Stimulated activated CD4-positive, alpha-beta T cell treated with anti-CD3 and anti-CD28 coated beads, TNF-alpha, amount 100 ng/mL, for 4 hours (primary cell): ENCODE results near the gene PLPPR1.

Source experiments
- DNase-seq, 3 experiments: peaks; one replicate each; pipeline ENCODE4 v3.0.0-alpha.2; 2020; ENCODE audit warnings: low read depth in 3 of 3

The PLPPR1 gene

DNA sequence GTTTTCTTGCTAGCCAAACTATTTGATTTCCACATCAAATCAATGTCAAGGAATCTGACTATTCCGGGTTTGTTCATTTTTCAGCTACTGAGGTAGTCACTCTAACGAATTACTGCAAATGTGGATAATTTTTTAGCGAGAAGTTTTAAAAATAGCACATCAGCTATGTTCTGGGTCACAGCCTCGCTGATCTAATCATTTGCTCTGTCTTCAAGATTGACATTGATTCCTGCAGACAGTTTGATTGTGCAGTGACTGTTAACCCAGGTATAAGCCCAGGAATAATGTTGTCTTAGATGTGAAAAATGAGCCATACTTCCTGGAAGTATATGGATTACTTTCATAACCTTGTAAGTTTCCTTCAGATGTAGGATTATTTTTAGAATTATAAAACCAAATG, 181.1 kb downstream of the PLPPR1 start:
- DNase-seq = no peak

DNA sequence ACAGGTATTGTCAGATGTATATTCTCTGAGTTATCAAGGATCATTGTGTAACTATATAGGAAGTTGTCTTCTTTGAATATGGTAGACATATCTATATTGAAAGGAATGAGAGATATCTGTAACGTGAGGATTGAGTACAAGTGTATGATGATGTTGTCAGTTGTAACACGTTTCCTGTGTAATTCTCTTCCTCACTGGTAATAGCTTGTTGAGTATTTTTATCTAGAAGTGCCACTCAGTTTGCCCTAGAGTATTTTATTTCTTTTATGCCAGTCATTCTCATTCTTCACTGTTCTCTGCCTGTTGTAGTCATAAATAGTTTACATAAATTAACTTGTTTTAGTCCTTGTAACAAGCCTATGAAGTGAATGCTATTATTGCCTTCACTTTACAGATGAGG, 184.1 kb downstream of the PLPPR1 start:
- no peak for DNase-seq

DNA sequence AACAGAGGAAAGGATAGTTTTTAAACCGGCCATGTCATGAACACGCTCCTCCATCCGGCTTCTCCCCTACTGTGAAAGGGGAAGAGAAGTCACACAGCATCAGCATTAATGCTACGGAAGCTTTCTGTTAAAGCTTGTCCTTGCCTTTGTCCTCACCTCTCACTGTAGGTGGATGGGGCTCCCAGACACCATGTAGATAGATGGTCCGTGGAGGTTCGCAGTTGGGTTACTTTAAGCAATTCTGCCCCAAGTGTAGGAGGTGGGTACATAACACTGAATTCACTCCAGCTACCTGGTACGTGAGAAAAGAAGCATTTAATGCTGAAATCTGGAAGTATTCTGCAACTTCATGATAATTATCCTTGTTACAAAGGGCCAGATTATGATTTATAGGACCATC, 190.5 kb downstream of the PLPPR1 start:
- no peak for DNase-seq

DNA sequence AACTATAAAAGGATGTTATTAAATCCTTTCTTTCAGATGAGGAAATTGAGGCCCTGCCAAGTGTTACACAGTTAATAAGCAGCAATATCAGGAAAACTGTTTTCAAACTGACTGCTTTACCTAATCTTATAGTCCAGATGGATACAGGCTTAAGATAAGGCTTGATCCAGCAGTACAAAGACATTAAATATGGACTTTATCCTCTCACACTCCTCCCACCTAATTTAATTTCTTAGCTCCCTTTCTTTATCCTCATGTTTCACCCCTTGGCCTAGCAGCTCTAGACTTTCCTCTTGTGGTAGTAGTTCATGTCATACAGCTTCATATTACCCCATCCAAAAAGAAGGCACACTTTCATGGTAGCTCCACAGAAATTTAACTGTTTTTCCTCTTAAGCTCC, 191.8 kb downstream of the PLPPR1 start:
- no peak for DNase-seq

DNA sequence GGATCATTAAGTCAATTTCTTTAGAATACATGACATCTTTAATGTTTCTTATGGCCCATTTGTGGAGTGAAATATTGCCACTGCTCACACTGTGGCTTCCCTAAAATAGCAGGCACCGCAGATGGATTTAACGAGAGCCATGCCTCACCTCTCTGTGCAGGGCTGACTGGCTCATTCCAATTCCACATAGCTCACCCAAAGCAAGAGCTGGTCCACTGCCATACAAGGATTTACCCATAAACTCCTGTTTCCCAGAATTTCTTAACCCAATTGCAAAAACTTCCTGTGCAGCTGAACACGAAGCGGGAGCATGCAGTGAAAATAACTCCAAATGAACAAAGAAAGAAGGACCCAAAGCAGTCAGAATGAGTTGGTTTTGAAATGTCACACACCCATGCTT, 196.7 kb downstream of the PLPPR1 start:
- DNase-seq = no peak

DNA sequence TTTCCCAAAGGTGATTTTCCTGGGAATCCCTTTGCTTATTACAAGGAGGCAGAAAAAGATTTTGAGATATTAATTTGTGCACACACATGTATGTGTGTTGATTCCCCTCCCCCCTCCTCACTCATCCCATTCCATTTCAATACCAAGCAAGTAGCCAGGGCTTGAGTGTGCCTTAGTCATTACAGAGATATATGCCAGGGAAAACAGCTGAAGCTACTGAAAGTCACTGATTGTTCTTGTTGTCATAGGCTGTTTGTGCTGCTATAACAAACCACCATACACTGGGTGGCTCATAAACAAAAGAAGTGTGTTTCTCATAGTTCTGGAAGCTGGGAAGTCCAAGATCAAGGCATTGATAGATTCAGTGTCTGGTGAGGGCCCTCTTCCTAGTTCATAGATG, 197.6 kb downstream of the PLPPR1 start:
- no peak for DNase-seq

DNA sequence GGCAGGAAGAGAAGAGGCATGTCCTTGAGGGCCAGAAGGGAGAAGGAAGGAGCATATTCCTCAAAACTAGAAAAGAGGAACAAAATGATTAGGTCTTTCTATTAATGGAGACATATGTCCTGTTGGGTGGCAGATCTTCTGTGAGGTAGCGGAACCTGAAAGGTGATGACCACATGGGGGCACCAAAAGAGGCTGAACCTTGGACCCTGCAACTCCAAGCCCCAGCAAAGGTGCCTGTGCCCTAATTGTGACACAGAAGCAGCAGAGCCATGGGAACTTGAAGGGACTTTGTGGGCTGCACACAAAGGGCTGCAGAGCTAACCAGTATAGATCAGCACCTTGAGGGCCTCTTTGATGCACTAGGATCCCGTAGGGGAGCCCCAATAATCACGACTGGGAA, 198.3 kb downstream of the PLPPR1 start:
- no peak for DNase-seq

DNA sequence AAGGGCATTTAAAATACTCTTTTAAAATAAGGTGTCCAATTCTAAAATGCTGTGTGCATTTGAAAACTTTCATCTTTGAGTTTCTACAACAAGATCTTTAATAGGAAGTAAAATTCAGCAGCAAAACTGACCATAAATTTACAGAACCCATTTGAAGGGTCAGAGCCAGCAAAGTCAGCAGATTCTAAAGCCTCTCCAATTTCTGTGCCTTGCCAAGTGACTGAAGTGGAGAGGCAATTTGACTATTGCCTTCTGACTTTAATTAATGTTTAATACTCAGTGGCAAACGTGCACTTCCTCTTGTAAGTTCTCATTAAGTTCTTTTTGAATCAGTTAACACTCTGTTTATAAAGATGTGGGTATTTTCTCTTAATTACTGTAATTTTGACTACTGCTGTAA, 201.1 kb downstream of the PLPPR1 start:
- no peak for DNase-seq

DNA sequence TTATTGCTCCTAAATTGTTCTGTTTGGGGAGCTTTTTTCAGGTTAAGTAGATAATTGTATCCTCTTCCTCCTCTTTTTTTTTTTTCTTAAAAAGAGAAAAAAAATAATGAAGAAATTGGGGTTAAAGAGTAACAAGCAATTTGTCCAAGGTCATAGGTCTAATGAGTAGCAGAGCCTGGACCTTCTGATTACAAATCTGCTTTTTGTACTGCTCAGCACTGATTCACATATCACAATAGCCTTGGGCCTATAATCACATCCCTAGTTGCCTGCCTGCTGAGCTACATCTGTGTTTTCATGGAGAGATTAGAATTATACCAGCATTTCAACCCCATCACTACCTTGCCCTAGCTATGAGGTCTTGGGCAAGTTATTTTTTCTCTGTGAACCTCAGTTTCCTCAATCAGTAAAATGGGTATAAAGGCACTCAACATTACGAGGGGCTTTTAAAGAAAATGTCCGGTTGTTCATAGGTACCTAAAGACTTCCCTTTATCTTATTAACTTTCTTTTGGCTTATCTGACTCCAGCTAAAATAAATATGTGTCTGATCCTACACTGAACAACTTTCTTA, 204.0 kb downstream of the PLPPR1 start:
- no peak for DNase-seq

DNA sequence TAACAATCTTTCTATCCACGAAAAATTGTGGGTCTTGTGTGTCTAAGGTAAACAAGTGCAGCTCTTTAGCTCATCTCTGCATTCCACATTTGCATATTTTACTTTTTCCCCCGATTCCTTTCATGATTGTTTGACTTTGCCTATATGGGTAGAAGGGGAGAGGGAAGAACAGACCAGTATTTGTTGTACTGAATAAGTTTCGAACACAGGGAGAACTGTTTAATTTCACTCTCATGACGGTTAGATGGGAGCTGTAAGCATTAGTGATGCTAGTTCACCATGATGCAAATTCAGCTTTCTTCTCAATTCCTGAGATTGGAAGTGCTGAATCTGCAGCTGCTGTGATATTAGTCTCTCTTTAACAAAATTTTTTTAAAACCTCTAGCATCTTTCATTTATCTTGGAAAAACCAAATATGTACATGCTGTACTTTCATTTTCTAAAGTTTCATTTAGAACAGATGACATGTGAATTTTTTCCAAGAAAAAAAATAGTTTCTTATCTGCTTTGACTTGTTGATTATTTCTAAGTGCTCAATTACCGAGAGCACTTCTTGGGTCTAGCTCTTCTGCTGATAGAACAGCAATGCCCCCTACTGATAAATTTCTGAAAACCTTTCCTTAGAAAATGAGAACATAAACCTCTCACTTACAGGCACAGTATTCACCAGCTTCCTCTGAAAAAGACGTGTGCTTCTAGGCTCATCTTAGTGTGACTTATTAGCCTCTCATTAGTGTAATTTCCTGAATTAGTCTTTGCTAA, 206.8 kb downstream of the PLPPR1 start:
- no peak for DNase-seq

DNA sequence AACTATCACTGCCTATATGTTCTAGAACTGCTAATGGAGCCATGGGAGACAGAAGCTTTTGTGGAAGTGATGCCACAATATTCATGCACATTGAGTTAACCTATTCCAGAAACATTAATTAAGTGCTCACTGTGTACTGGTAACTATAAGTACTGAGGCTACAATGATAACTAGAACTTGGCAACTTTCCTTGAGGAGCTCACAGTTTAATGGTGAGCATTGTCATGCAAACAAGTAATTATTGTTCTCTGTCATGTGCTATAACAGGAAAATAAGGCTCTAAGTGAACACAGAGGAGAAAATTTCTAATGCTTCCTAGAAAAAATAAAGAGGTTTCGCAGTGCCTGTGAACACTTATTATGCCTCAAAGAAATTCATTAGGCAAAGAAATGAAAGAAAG, 214.1 kb downstream of the PLPPR1 start:
- DNase-seq = no peak

DNA sequence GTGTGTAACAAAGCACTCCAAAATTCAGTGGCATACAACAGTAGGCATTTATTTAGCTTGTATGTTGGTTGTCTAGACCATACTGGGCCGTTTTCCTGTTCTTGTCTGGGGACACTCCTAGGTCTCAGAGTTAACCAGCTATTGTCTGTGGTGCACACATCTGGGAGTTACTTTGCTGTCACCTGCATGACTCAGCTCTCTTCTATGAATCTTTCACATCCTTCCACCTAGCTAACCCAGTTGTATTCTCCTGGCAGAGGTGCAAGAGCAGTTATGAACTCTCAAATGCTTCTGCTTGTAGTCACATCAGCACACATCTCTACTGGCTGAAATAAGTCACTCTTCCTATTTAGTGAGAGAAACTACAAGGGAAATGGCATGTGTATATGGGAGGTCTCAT, 218.2 kb downstream of the PLPPR1 start:
- DNase-seq = no peak

DNA sequence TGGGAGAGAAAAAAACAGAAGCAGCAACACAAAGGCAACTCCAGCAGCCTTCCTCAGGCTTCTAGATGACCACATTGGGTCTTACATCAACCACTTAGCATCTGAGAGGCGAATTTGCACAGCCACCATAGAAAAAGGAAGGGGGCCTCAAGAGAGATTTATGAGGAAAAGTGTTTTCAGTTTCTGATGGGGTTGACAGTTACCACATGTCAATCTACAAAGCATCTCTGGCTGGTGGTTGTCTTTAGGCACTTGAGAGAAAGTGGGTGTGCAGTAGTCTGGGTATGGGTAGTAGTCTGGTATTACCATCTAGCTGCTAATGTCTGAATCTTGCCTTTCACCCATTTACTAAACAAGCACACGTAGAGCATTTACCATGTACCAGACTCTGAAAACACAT, 218.8 kb downstream of the PLPPR1 start:
- DNase-seq = no peak

DNA sequence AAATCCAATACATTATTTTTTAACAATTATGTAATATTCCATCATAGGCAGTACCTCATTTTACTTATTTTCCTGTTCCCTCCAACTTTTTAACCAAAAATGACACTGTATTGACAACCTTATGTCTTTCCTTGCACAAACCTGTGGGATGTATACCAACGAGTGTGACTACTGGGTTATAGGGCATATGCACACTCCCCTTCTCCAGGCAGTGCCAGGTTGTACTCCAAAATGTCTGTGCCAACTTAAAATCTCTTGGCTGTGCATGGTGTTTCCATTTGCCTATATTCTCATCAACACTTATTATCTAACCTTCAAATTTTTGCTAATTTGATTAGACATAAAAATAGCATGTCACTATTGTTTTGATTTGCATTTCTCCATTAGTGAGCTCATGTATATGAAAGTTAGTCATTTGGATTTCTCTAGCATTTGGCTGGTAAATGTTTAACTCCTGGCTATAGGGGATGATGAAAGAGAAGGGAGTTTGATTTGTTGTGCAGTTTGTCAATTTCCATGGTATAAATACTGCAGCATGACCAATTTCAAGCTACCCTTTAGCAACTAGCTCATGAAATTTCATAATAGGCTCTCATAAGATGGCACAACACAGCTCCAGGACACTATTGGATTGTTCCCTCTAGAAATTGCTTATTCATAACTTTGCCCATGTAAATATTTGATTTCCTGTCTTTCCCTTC, 226.4 kb downstream of the PLPPR1 start:
- no peak for DNase-seq

DNA sequence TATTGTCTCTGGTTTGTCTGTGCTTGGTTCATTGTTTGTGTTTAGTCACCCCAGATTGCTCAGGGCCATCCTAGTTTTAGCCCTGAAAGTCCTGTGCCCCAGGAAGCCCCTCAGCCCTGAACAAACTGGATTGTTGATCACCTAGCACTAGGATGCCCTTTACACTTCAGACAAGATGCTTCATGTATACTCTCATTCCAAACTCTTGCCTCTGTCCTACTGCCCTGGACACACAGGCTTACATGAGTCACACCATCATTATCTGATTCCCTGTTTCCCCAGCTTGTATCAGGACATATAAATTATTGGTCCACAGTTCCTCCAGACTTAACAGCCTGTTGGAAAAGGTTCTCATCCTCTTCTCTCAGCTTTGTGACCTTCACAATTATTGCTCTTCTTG, 236.2 kb downstream of the PLPPR1 start:
- DNase-seq = no peak

DNA sequence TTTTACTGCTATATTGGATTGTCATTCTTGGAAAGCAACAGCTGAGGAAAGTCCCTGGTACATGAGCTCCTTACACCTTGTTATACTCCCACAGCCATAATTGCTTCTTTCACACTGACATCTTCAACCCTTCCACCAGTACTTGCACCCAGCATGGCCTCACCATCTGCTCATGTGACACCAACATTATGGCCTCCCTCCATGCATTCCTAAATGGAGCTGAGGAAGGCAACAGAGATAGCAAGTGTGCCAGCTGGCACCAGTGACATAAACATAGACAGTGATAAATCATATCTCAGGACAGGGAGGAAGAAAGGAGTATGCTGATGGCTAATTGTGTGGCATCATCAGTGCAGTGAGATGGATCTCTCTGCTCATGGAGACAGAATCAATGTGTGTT, 236.7 kb downstream of the PLPPR1 start:
- no peak for DNase-seq

DNA sequence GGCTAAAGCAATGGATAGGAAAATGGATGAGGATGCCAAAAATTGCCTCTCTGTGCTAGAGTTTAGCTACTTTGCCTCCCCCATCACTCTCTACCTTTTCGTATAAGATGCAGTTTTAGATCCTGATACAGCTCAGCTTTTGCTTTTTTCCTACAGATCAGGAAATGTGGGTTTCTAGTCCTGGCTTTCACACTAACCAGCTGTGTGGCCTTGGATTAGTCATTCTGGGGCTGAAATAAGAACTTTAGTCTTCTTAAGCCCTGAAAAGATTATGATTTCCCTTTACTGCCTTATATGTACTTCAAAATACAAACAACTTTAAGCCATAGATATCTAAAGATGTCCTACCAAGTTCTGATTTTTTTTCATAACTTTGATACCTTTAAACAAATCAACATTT, 239.9 kb downstream of the PLPPR1 start:
- no peak for DNase-seq

DNA sequence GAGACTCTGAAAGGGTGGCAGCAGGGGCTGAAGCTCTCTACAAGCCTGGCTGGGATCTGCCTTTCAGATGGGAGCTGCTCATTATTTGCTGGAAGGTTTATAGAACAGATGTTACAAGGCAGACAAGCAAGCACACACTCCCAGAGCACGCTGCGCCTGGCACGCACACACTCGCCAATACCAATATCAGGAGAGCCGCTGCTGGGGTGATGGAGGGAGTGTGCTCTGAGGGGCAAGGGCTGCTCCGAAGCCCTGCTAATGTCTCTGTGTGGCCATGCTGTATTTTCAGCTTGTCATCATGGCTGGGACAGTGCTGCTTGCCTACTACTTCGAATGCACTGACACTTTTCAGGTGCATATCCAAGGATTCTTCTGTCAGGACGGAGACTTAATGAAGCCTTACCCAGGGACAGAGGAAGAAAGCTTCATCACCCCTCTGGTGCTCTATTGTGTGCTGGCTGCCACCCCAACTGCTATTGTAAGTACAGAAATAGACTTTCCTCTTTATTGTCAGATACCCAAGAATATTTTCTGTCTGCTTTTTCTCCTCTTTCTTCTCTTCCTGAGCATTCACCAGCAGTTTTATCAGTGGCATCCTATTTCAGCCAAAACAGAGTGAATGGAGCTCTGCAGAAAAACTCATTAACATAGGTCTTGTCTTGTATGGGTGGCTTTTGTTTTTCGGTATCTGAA, 241.2 kb downstream of the PLPPR1 start:
- no peak for DNase-seq

DNA sequence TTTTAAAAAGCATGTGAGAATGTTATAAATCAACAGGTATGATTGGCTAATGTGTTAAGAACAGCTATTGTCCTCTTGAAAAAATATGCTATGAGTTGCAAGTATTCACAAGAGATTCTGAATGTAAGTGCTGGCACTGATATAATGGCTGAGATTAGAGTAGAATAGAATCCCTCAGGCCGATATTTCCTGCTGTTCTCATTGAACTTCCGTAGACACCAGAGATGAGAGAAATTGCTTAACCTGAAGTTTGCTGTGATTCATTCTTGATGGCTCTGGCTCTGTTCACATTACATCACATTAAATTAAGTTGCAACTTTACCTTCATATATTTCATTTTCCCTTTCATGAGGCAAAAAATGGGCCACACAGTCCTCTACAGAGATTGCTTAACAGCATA, 241.8 kb downstream of the PLPPR1 start:
- DNase-seq = no peak

DNA sequence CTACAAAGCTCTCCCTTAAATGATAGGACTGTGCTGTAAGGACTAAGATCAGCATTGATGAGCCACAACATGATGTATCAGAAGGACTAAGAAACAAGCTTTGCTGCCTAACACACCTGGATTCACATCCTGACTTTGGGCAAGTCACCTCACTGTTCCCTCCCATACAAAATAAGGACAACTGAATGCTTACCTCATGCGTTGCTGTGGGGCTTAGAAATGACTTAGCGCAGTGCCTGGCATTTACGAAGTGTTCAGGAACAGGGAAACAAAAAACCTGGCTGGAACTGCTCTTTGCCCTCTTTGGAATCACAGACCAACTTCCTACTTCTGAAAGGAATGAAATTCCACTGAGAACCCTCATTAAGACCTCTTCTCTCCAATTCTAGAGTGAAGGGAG, 242.6 kb downstream of the PLPPR1 start:
- no peak for DNase-seq

DNA sequence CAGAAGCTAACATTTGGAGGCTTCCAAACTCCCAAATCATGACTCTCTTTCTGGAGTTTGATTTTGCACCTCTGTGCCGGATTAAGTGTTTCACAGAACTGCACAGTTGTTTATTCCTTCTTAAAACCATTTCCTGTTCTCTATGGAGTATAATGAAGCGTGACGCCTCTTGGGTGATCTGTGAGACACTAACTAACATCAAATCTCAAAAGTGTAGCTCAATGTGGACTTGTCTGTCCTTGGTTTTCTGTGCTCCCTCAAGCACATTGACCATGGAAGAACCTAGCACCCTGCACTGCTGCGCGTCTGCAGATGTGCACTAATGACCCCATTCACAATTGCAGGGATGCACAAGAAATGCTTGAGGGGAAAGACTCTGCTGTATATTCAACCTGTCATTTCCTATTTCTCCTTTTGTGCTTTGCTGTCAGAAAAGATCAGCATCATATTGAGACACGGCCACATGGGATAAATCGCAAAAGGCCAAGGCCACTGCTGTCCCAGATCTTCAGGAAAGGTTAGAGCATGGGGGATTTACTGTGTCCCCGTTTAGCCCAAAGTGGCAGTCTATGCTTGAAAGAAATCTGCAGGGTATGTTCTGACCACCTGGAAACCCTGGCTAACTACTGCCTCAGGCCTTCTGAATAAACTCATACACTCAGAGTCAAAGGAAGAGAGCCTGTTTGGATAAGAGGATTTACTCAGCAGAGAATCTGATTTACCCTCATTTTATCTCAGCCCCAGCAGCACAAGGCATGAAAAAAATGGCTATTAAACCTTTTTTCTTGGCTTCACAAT, 246.6 kb downstream of the PLPPR1 start:
- DNase-seq = no peak

DNA sequence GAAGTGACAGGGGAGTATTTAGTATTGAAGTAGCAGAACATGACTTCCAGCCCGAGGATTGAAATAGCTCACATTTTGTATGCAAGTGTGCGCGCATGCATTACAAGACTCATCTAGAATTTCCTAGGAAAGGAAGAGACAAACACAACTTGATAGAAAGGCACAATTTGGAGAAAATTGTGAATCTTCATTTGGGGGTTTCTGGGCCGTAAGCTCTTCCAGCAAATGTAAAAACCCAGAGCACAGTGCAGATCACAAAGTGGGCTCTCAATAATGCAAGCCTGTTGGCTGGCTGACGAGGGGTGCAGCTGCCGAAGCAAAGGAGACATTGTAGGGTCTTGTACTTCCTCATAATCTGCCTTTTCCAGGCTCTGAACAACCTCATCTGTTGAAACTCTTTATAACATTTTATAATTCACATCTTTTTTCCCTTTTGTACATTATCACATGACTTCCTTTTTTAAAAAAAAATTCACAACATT, 247.3 kb downstream of the PLPPR1 start:
- no peak for DNase-seq
